Tibial nerve (tissue), 3 donors: ENCODE measurements around the gene DGKE.

ENCODE experiments used
- POLR2A ChIP-seq, 2 donors: fragments of 450-650 bp; IDR thresholded peaks; one replicate each; pipeline ENCODE4 v1.6.1; 2017; ENCODE audit warnings: antibody characterized with exemption in 2 of 2, mild to moderate bottlenecking in 2 of 2, moderate library complexity in 2 of 2
- TF ChIP-seq, protein P1 (sequence below), 5 experiments: fragments of 200-600 bp in 3 of 5; fragments of 450-650 bp in 2 of 5; sonication (generic) in 3 of 5; IDR thresholded peaks; one replicate each; pipeline ENCODE4 v1.5.1; 2016 to 2019; ENCODE audit warnings: antibody characterized with exemption in 5 of 5, mild to moderate bottlenecking in 3 of 5, moderate library complexity in 2 of 5

DNA sequence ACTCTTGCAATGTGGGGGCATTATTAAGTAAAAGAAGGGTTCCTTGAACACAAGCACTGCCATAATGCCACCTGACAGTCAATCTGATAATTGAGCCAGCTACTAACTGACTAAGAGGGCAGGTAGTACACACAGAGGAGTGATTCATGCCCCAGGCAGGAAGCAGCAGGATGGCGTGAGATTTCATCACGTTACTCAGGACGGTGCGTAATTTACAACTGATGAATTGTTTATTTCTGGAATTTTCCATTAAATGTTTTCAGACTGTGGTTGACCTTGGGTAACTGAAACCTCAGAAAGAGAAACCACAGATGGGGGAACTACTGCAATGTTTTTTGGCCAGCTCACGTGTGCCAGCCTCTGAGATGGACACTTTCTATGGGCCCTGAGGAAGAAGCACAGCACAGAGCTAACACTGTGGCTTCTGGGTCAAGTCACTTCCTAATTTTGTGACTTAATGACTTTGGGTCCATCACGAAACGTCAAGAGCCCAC is 46.9 kb upstream of the DGKE start:
- TF ChIP-seq, protein P1, sequence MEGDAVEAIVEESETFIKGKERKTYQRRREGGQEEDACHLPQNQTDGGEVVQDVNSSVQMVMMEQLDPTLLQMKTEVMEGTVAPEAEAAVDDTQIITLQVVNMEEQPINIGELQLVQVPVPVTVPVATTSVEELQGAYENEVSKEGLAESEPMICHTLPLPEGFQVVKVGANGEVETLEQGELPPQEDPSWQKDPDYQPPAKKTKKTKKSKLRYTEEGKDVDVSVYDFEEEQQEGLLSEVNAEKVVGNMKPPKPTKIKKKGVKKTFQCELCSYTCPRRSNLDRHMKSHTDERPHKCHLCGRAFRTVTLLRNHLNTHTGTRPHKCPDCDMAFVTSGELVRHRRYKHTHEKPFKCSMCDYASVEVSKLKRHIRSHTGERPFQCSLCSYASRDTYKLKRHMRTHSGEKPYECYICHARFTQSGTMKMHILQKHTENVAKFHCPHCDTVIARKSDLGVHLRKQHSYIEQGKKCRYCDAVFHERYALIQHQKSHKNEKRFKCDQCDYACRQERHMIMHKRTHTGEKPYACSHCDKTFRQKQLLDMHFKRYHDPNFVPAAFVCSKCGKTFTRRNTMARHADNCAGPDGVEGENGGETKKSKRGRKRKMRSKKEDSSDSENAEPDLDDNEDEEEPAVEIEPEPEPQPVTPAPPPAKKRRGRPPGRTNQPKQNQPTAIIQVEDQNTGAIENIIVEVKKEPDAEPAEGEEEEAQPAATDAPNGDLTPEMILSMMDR (IDR thresholded peaks at IDR 0.05), result no peak
- TF ChIP-seq POLR2A (IDR thresholded peaks at IDR 0.05), result no peak
